Keratinocyte (primary cell): Measurements from ENCODE around the gene DIP2B. TPM values are rescaled to one million over a fixed set of nuclear protein-coding genes. Genes with fewer than 3 reads are reported as not detected.

Experiments used
- DNase-seq: peaks from one replicate; pipeline ENCODE4 v3.0.0-alpha.2; 2011; ENCODE audit warnings: low read depth, missing footprints, low spot score
- FAIRE-seq: peaks from 2 replicates; lab custom pipeline; 2011; peaks lifted over from hg19 to GRCh38; lab: Jason Lieb, UNC
- H2AFZ ChIP-seq: 2 replicates; pipeline ENCODE4 v1.6.0; 2012; ENCODE audit warnings: low read length, control low read depth, inconsistent platforms; ENCODE audit not compliant: control insufficient read depth
- H3K27ac ChIP-seq: 2 replicates; pipeline ENCODE4 v1.5.1; 2011; ENCODE audit warnings: low read length; ENCODE audit not compliant: control insufficient read depth, insufficient read depth
- H3K27me3 ChIP-seq: 3 replicates; pipeline ENCODE4 v1.6.0; 2011; ENCODE audit warnings: low read length; ENCODE audit not compliant: control insufficient read depth, insufficient read depth; ENCODE audit errors: extremely low read depth
- H3K36me3 ChIP-seq, 2 experiments: 2 replicates in 1 of 2; 3 replicates in 1 of 2; pipeline ENCODE4 v1.5.1; 2011; ENCODE audit warnings: low read length in 2 of 2, mild to moderate bottlenecking in 1 of 2; ENCODE audit not compliant: control insufficient read depth in 2 of 2, insufficient read depth in 2 of 2; ENCODE audit errors: extremely low read depth in 1 of 2
- H3K4me1 ChIP-seq: 3 replicates; pipeline ENCODE4 v1.5.1; 2011; ENCODE audit warnings: low read length; ENCODE audit not compliant: control insufficient read depth, insufficient read depth; ENCODE audit errors: extremely low read depth
- H3K4me2 ChIP-seq: 3 replicates; pipeline ENCODE4 v1.6.0; 2011; ENCODE audit warnings: low read depth, low read length; ENCODE audit not compliant: control insufficient read depth, insufficient read depth; ENCODE audit errors: extremely low read depth
- H3K4me3 ChIP-seq, 3 experiments: fragments of 200-600 bp in 1 of 3; sonication (generic) in 1 of 3; 2 replicates in 2 of 3; 3 replicates in 1 of 3; pipeline ENCODE4 v1.5.1; 2011 to 2016; ENCODE audit warnings: low read length in 3 of 3, mild to moderate bottlenecking in 3 of 3, control low read depth in 2 of 3, inconsistent platforms in 1 of 3, low read depth in 1 of 3, mixed read lengths in 1 of 3, mixed run types in 1 of 3, moderate library complexity in 1 of 3; ENCODE audit not compliant: control insufficient read depth in 2 of 3, insufficient read depth in 2 of 3; ENCODE audit errors: extremely low read depth in 1 of 3
- H3K79me2 ChIP-seq: 2 replicates; pipeline ENCODE4 v1.6.0; 2012; ENCODE audit warnings: low read length; ENCODE audit not compliant: control insufficient read depth, insufficient read depth
- H3K9ac ChIP-seq: 3 replicates; pipeline ENCODE4 v1.6.0; 2011; ENCODE audit warnings: low read length; ENCODE audit not compliant: control insufficient read depth, insufficient read depth; ENCODE audit errors: extremely low read depth
- H3K9me1 ChIP-seq: 3 replicates; pipeline ENCODE4 v1.6.0; 2011; ENCODE audit warnings: low read length; ENCODE audit not compliant: control insufficient read depth, insufficient read depth; ENCODE audit errors: extremely low read depth
- H3K9me3 ChIP-seq: 2 replicates; pipeline ENCODE4 v1.5.1; 2012; ENCODE audit warnings: low read depth, low read length; ENCODE audit not compliant: control insufficient read depth
- H4K20me1 ChIP-seq: 3 replicates; pipeline ENCODE4 v1.6.0; 2011; ENCODE audit warnings: low read length; ENCODE audit not compliant: control insufficient read depth, insufficient read depth; ENCODE audit errors: extremely low read depth
- EZH2 ChIP-seq: IDR thresholded peaks from one replicate; pipeline ENCODE4 v1.6.1; 2012; ENCODE audit warnings: inconsistent platforms, mild to moderate bottlenecking, low read length, moderate library complexity
- dilution Hi-C: fragments of 300-500 bp; cut with MboI; formaldehyde crosslinking; loops from one replicate; pipeline ENCODE4 v1.7.0; 2020; ENCODE audit warnings: low sequenced_read_pairs; ENCODE audit not compliant: extremely low pct_ligation_motif_present
- polyA plus RNA-seq, 5 experiments: library from polyadenylated mRNA; depleted of rRNA in 3 of 5; stranded (reverse) in 3 of 5; stranded (forward) in 1 of 5; unstranded in 1 of 5; fragments of >200 nt; gene quantifications; 1 replicate in 1 of 5; 2 replicates in 3 of 5; 3 replicates in 1 of 5; pipeline versions ENCODE4 v1.2.1 to v1.2.3, GENCODE V29; 2011 to 2012; ENCODE audit warnings: missing spikeins in 2 of 5, low read depth in 1 of 5, low replicate concordance in 1 of 5
- TF ChIP-seq, protein P1 (sequence below), 3 experiments: IDR thresholded peaks in 1 of 3; conservative IDR thresholded peaks in 1 of 3; optimal IDR thresholded peaks in 1 of 3; 2 replicates in 2 of 3; 3 replicates in 1 of 3; pipeline versions ENCODE3 to v1.5.1; 2011; ENCODE audit warnings: low read length in 3 of 3, mild to moderate bottlenecking in 3 of 3, moderate library complexity in 2 of 3, control low read depth in 1 of 3, inconsistent platforms in 1 of 3; ENCODE audit not compliant: insufficient read depth in 2 of 3; ENCODE audit errors: extremely low read depth in 1 of 3

Gene DIP2B
- polyA plus RNA-seq, 1 donor (not counting 4 experiments of a cell fraction or from before 2014, with no cell fraction given): 30.2 TPM

- dilution Hi-C loops: no loop called here
- Histone ChIP-seq H3K27ac (no peak overlapping the region), H3K4me2 (no peak overlapping the region), H3K9me1 (no peaks in the 10 kb centered on the region), H4K20me1 (no peaks in the 10 kb centered on the region), H3K4me3 (no peak overlapping the region), H3K79me2 (peaks cover 29% of the 10 kb centered on the region), H3K9me3 (no peaks in the 10 kb centered on the region), H2AFZ (no peak overlapping the region), H3K4me1 (peaks cover 11% of the 10 kb centered on the region), H3K9ac (no peak overlapping the region), H3K36me3 (no peaks in the 10 kb centered on the region), H3K27me3 (no peaks in the 10 kb centered on the region)
- TF ChIP-seq EZH2: no peak
- TF ChIP-seq, protein P1, sequence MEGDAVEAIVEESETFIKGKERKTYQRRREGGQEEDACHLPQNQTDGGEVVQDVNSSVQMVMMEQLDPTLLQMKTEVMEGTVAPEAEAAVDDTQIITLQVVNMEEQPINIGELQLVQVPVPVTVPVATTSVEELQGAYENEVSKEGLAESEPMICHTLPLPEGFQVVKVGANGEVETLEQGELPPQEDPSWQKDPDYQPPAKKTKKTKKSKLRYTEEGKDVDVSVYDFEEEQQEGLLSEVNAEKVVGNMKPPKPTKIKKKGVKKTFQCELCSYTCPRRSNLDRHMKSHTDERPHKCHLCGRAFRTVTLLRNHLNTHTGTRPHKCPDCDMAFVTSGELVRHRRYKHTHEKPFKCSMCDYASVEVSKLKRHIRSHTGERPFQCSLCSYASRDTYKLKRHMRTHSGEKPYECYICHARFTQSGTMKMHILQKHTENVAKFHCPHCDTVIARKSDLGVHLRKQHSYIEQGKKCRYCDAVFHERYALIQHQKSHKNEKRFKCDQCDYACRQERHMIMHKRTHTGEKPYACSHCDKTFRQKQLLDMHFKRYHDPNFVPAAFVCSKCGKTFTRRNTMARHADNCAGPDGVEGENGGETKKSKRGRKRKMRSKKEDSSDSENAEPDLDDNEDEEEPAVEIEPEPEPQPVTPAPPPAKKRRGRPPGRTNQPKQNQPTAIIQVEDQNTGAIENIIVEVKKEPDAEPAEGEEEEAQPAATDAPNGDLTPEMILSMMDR (optimal IDR thresholded peaks at IDR 0.05 in 1 of 3, IDR thresholded peaks at IDR 0.05 in 1 of 3, conservative IDR thresholded peaks at IDR 0.05 in 1 of 3; ENCODE audit: extremely low read depth in 1 of 3, insufficient read depth in 2 of 3, low read length in 3 of 3): no peak
- no peak for DNase-seq
- FAIRE-seq: no peak
Measured at GRCh38 chr12:50772470-50772869, 267.7 kb downstream of the DIP2B start.

GRCh38 chr12:50772877-50773276, 268.1 kb downstream of the DIP2B start:
- Histone ChIP-seq H3K27me3 (no peaks in the 10 kb centered on the region), H4K20me1 (no peaks in the 10 kb centered on the region), H3K4me3 (no peak overlapping the region), H3K79me2 (peaks cover 27% of the 10 kb centered on the region), H3K4me1 (peaks cover 11% of the 10 kb centered on the region), H3K9ac (no peak overlapping the region), H3K9me3 (no peaks in the 10 kb centered on the region), H2AFZ (no peak overlapping the region), H3K36me3 (no peaks in the 10 kb centered on the region), H3K27ac (no peak overlapping the region), H3K9me1 (no peaks in the 10 kb centered on the region), H3K4me2 (no peak overlapping the region)
- no peak for DNase-seq
- dilution Hi-C loops: no loop called here
- TF ChIP-seq, protein P1 (optimal IDR thresholded peaks at IDR 0.05 in 1 of 3, IDR thresholded peaks at IDR 0.05 in 1 of 3, conservative IDR thresholded peaks at IDR 0.05 in 1 of 3; ENCODE audit: extremely low read depth in 1 of 3, insufficient read depth in 2 of 3, low read length in 3 of 3): no peak
- TF ChIP-seq EZH2: no peak
- no peak for FAIRE-seq
